ENCODE results near the gene ARPC5.
A peak's percentile ranks its signal among the peaks of the same experiment; 100 is the strongest.
"Not testable (repeated sequence)": the region's sequence is repeated elsewhere in the genome, so short reads cannot be mapped to it uniquely, and the experiment has no call there.

The ARPC5 gene

DNA sequence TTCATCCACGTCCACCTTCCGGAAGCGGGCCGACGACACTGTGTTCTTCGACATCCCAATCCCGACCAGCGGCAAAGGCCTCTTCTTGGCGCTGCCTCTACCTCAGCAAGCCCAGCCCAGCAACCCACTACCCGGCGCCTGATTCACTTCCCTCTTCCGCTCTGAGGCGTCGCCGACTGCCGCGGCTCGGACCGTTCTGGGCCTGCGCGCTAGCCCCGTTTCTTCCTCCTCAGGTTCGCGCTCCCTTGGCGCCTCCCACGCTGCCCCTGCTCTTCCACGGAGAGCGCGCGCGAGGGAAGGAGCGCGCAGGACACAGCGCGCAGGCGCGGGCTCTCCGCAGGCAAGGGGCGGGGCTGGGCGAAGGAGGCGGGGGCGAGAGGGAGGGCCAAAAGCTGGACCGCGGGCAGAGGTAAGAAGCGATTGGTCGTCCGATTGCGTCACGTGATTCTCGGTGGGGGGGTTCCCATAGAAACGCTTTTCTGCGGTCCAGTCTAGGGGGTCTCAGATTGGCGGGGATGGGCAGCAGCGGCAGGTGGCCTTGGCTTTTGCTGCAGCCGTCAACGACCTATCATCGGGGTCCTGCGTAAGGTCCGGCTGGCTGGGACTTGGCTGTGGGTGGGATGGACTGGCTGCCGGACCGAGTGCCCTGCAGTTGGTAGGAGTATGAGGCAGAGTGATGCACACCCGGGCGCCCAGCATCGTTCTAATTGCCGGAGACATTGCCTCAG, at the start of gene ARPC5:
Gene ARPC5, minus strand, starts transcription at position 178 of the 728 bp plus-strand sequence. Its CDS starts 124 bp downstream, at position 54.
- no peaks in the 10 kb centered on the region for H3K9me3 ChIP-seq
- H4K20me1 ChIP-seq: peaks cover 43% of the 10 kb centered on the region
- peak within 1 kb of the TSS; percentile 95 for H3K4me3 ChIP-seq
- peaks cover 39% of the 10 kb centered on the region for H3K4me1 ChIP-seq
- TF ChIP-seq Cebpa-rat (IDR thresholded peaks at IDR 0.05): no peak
- peaks cover 7% of the 10 kb centered on the region for H3K36me3 ChIP-seq
- peak within 1 kb of the TSS; percentile 91 for H3K9ac ChIP-seq
- peak within 1 kb of the TSS; percentile 84 for H3K27ac ChIP-seq
- H3K27me3 ChIP-seq: no peaks in the 10 kb centered on the region
- H3K4me2 ChIP-seq: peak within 1 kb of the TSS; percentile 96

DNA sequence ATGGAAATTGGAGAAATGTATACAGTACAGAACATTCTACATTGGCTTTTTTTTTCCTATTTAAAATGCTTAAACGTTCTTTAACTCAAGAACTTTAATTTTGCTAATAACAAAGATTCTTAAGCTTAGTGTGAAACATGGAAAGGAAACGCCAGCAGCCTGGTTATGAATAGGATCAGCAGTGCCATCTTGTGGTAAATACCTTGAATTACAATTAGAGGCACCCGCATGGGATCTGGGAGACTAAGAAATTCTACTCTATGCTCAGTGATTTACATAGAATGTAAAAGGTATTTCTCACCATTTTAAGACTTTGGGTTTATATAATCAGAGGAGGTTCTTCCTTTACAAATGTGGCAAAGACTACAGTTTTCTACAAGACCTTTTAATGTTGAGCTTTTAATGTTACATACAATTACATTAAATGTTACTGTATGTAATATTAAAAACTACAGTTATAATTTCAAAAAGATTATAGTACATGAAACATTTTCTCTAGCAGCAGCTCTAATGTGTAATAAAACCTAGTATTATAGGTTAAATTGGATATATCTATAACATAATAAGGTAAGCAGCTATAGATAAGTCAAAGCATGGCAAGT, 49.6 kb upstream of the ARPC5 start:
- 0 out of 2 replicates have a peak, but pooled peaks cover 6% of the 10 kb centered on the region for H3K9me3 ChIP-seq
- H3K36me3 ChIP-seq: no peaks in the 10 kb centered on the region
- no peak overlapping the region for H3K4me2 ChIP-seq
- no peak for TF ChIP-seq Cebpa-rat (IDR thresholded peaks at IDR 0.05)
- no peaks in the 10 kb centered on the region for H4K20me1 ChIP-seq
- H3K9ac ChIP-seq: no peak overlapping the region
- H3K4me1 ChIP-seq: no peaks in the 10 kb centered on the region
- H3K4me3 ChIP-seq: no peak overlapping the region
- H3K27ac ChIP-seq: no peak overlapping the region
- no peaks in the 10 kb centered on the region for H3K27me3 ChIP-seq

DNA sequence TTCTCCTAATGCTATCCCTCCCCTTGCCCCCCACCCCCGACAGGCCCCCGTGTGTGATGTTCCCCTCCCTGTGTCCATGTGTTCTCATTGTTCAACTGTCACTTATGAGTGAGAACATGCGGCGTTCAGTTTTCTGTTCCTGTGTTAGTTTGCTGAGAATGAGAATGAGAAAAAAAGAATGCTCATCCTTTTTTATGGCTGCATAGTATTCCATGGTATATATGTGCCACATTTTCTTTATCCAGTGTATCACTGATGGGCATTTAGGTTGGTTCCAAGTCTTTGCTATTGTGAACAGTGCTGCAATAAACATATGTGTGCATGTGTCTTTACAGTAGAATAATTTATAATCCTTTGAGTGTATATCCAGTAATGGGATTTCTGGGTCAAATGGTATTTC, 43.8 kb upstream of the ARPC5 start:
- not testable (repeated sequence) for H3K27me3 ChIP-seq, H3K9me3 ChIP-seq, H3K9ac ChIP-seq, H4K20me1 ChIP-seq, H3K36me3 ChIP-seq, H3K27ac ChIP-seq, H3K4me3 ChIP-seq, H3K4me1 ChIP-seq, H3K4me2 ChIP-seq

DNA sequence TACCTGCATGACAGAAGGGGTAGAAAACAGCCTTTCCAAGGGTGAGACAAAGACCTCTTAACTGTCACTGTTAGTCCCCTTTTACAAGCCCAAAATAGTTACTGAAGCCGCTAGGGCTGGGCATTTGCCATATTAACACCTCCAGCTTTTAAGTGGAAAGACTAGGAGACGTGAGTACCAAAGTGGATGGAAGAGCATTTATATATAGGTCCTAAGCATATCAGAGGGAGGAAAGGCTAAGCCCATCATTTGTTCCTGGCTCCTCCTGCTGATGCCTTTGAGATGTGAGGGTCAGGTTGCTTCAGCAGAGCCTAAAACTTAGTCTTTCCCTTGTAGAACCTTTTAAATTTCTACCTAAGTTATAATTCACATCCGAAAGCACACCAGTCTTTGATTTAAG, 43.2 kb upstream of the ARPC5 start:
- Histone ChIP-seq H3K9me3 (0 out of 2 replicates have a peak, but pooled peaks cover 6% of the 10 kb centered on the region), H3K36me3 (no peaks in the 10 kb centered on the region), H3K9ac (no peak overlapping the region), H3K27ac (no peak overlapping the region), H3K4me3 (no peak overlapping the region), H3K27me3 (no peaks in the 10 kb centered on the region), H4K20me1 (no peaks in the 10 kb centered on the region), H3K4me2 (no peak overlapping the region), H3K4me1 (no peaks in the 10 kb centered on the region)
- TF ChIP-seq Cebpa-rat (IDR thresholded peaks at IDR 0.05): no peak

GRCh38 chr1:183676586-183677189, 41.1 kb upstream of the ARPC5 start:
- TF ChIP-seq Cebpa-rat (IDR thresholded peaks at IDR 0.05): no peak

DNA sequence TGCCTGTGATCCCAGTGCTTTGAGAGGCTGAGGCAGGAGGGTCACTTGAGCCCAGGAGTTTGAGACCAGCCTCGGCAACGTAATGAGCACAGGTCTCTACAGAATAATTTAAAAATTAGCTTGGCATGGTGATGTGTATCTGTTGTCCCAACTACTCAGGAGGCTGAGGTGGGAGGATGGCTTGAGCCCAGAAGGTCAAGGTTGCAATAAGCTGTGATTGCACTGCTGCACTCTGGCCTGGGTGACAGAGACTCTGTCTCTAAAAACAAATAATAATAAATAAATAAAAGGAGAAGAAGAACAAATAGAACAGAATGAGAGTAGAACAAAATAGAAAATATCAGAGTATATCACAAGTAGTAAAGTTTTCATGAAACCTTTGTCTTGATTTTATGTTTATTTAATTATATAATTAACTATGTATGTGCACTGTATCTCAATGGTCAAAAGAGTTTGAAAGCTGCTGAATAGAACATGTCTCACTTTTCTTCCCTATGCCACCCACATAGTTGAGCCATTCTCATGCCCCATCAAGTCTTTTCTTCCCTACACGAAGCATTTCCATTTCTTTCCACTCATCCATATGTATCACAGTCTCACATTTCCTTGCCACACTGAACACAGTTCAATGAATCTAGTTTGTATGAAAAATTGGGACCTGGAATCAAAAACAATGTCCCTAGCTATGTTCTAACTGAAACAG, 40.5 kb upstream of the ARPC5 start:
- no peak overlapping the region for H3K27ac ChIP-seq
- no peaks in the 10 kb centered on the region for H3K27me3 ChIP-seq
- no peak overlapping the region for H3K9ac ChIP-seq
- H3K4me1 ChIP-seq: no peaks in the 10 kb centered on the region
- peaks cover 10% of the 10 kb centered on the region for H3K9me3 ChIP-seq
- H4K20me1 ChIP-seq: no peaks in the 10 kb centered on the region
- no peak overlapping the region for H3K4me3 ChIP-seq
- H3K4me2 ChIP-seq: no peak overlapping the region
- no peak for TF ChIP-seq Cebpa-rat (IDR thresholded peaks at IDR 0.05)
- no peaks in the 10 kb centered on the region for H3K36me3 ChIP-seq

More at GRCh38 chr1:183676586-183677189, 41.1 kb upstream of the ARPC5 start:
- no peaks in the 10 kb centered on the region for H3K36me3 ChIP-seq
- H3K27me3 ChIP-seq: no peaks in the 10 kb centered on the region
- peaks cover 4% of the 10 kb centered on the region for H3K9me3 ChIP-seq
- H3K4me3 ChIP-seq: no peak overlapping the region
- H3K9ac ChIP-seq: no peak overlapping the region
- H3K27ac ChIP-seq: no peak overlapping the region
- no peaks in the 10 kb centered on the region for H3K4me1 ChIP-seq
- no peaks in the 10 kb centered on the region for H4K20me1 ChIP-seq
- H3K4me2 ChIP-seq: no peak overlapping the region

DNA sequence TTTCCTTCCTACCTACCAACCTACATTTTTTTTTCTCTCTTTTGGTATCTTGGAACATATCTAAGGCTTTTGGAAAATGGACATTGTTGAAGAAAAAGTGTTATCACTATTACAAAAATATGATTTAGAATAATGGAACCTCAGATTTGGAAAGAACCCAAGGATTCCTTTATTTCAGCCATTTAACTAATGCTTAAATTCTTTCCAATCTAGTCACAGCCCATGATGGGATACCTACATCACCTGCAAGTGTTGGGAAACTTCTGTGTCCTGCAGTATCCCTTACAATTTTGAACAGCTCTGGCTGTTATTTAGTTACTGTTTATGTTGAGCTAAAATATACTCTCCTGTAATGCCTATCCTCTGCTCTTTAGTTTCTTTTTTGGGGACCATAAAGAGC, 39.8 kb upstream of the ARPC5 start:
- Histone ChIP-seq H3K4me1 (no peaks in the 10 kb centered on the region), H3K36me3 (no peaks in the 10 kb centered on the region), H3K27me3 (no peaks in the 10 kb centered on the region), H3K9ac (no peak overlapping the region), H3K9me3 (peaks cover 17% of the 10 kb centered on the region), H3K4me3 (no peak overlapping the region), H3K4me2 (no peak overlapping the region), H3K27ac (no peak overlapping the region), H4K20me1 (no peaks in the 10 kb centered on the region)
- no peak for TF ChIP-seq Cebpa-rat (IDR thresholded peaks at IDR 0.05)

DNA sequence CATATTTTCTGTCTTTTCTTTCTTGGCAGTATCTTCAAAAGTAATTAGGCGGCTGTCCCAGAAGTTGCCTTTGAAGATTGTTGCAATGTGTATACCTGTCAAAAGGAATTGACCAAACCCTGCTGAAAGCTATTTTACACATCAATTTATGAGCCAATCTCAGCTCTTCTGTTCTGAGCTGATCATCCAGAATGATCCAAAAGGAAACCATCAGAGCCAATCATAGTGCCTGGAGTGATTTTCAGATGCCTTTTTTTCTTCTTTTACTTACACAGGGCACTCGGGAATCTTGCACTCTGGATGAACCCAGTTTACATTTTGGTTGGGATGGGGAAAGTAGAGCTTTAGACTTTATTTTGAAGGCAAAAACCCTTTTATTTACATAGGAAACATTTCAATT, 39.3 kb upstream of the ARPC5 start:
- Histone ChIP-seq H3K9ac (no peak overlapping the region), H3K36me3 (no peaks in the 10 kb centered on the region), H3K9me3 (peaks cover 22% of the 10 kb centered on the region), H3K4me2 (no peak overlapping the region), H4K20me1 (no peaks in the 10 kb centered on the region), H3K4me3 (no peak overlapping the region), H3K27ac (no peak overlapping the region), H3K27me3 (no peaks in the 10 kb centered on the region), H3K4me1 (no peaks in the 10 kb centered on the region)
- no peak for TF ChIP-seq Cebpa-rat (IDR thresholded peaks at IDR 0.05)

DNA sequence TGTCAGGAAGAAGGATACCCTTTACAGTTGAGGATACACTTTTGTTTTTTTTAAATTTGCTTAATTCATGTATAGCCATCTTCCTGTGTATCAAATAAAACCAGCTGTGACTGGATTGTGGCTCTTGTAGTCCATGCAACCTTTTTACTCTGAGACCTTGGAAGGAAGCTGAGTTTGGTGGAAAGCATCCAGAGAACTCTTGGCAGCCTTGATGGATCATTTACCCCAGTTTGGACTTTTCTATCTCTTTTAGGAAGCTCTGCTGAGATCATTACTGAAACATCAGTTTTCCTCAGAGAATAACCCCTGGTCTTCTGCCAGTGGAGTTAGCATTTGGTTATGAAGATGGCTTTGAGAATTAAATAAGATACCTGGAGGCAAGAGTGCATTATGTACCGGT, 38.8 kb upstream of the ARPC5 start:
- Histone ChIP-seq H3K9me3 (peaks cover 25% of the 10 kb centered on the region), H3K4me1 (no peaks in the 10 kb centered on the region), H3K4me2 (no peak overlapping the region), H3K9ac (no peak overlapping the region), H3K4me3 (no peak overlapping the region), H3K27ac (no peak overlapping the region), H3K27me3 (no peaks in the 10 kb centered on the region), H4K20me1 (no peaks in the 10 kb centered on the region), H3K36me3 (no peaks in the 10 kb centered on the region)
- no peak for TF ChIP-seq Cebpa-rat (IDR thresholded peaks at IDR 0.05)
